Natural killer cell (primary cell): ENCODE measurements around the gene MCF2L. TPM values are rescaled to one million over a fixed set of nuclear protein-coding genes. Genes with fewer than 3 reads are reported as not detected.

ENCODE experiments used
- ATAC-seq, 3 donors: fragments of 150-1000 bp in 2 of 3; fragments of 200-7000 bp in 1 of 3; cut with Tn5 transposase; 1 replicate in 1 of 3; 2 replicates in 2 of 3; pipeline ENCODE4 v1.10.0; 2021; ENCODE audit warnings: mild to moderate bottlenecking in 2 of 3, moderate library complexity in 2 of 3
- DNase-seq, 2 donors: peaks; one replicate each; pipeline versions ENCODE4 v3.0.0 to v3.0.0-alpha.2; 2013 to 2021; ENCODE audit warnings: mixed read lengths in 1 of 2
- H3K27ac ChIP-seq: one replicate; pipeline ENCODE4 v1.5.1; 2013; ENCODE audit warnings: mild to moderate bottlenecking, low read length
- H3K27me3 ChIP-seq: one replicate; pipeline ENCODE4 v1.6.1; 2013; ENCODE audit warnings: low read length; ENCODE audit not compliant: control insufficient read depth, insufficient read depth
- H3K36me3 ChIP-seq: one replicate; pipeline ENCODE4 v1.6.1; 2013; ENCODE audit warnings: low read length; ENCODE audit not compliant: control insufficient read depth, insufficient read depth
- H3K4me1 ChIP-seq: one replicate; pipeline ENCODE4 v1.6.1; 2013; ENCODE audit warnings: low read length; ENCODE audit not compliant: control insufficient read depth, insufficient read depth
- H3K4me3 ChIP-seq: one replicate; pipeline ENCODE4 v1.5.1; 2013; ENCODE audit warnings: low read length
- H3K9me3 ChIP-seq: one replicate; pipeline ENCODE4 v1.6.1; 2013; ENCODE audit warnings: low read length; ENCODE audit not compliant: control insufficient read depth, insufficient read depth
- H3K27ac Mint-ChIP-seq, 2 donors: one replicate each; pipeline ENCODE4 v1.8.0; 2022; ENCODE audit warnings: mild to moderate bottlenecking in 2 of 2, mixed read lengths in 2 of 2, moderate library complexity in 1 of 2
- H3K27me3 Mint-ChIP-seq, 2 donors: one replicate each; pipeline ENCODE4 v1.8.0; 2022; ENCODE audit warnings: low read depth in 2 of 2, mixed read lengths in 2 of 2
- H3K36me3 Mint-ChIP-seq: one replicate; pipeline ENCODE4 v1.8.0; 2022; ENCODE audit warnings: mixed read lengths
- H3K4me1 Mint-ChIP-seq, 2 donors: one replicate each; pipeline ENCODE4 v1.8.0; 2022; ENCODE audit warnings: mixed read lengths in 2 of 2
- H3K4me3 Mint-ChIP-seq: one replicate; pipeline ENCODE4 v1.8.0; 2022; ENCODE audit warnings: mild to moderate bottlenecking, moderate library complexity, mixed read lengths
- H3K9me3 Mint-ChIP-seq, 2 donors: one replicate each; pipeline ENCODE4 v1.8.0; 2022; ENCODE audit warnings: mixed read lengths in 2 of 2
- CTCF ChIP-seq: fragments of 200-600 bp; IDR thresholded peaks from one replicate; pipeline ENCODE4 v1.8.0; 2022; ENCODE audit warnings: antibody characterized with exemption
- WGBS: methylation state at CpG from one replicate; pipeline ENCODE4 v1.1.7; 2013; ENCODE audit warnings: missing lambda C conversion rate; ENCODE audit not compliant: insufficient coverage; 5-methylcytosine and 5-hydroxymethylcytosine counted together
- intact Hi-C: fragments of 100-400 bp; cut with micrococcal nuclease; formaldehyde crosslinking; loops from one replicate; pipeline ENCODE4 v1.14.2; 2022
- total RNA-seq, 4 donors: library from RNA; stranded (reverse); fragments of 120-200 nt in 1 of 4; gene quantifications; one replicate each; pipeline versions ENCODE4 v1.2.3 to v1.2.4, GENCODE V29; 2013 to 2022

MCF2L gene
- total RNA-seq, 3 donors from 2014 or later (not counting 1 experiment from before 2014, with no cell fraction given) = 1.7 to 3.0 (median 3.0) TPM

- no peaks in the 10 kb centered on the region for H3K9me3 Mint-ChIP-seq
- intact Hi-C loops = no loop called here
- Histone ChIP-seq H3K27ac (no peak overlapping the region), H3K4me1 (no peaks in the 10 kb centered on the region), H3K36me3 (no peaks in the 10 kb centered on the region), H3K27me3 (no peaks in the 10 kb centered on the region), H3K9me3 (no peaks in the 10 kb centered on the region), H3K4me3 (no peak overlapping the region)
- no peaks in the 10 kb centered on the region for H3K4me1 Mint-ChIP-seq
- WGBS = 79% methylated on average over 13 of the region's 13 CpGs
- no peak for ATAC-seq
- no peaks in the 10 kb centered on the region for H3K36me3 Mint-ChIP-seq
- H3K27me3 Mint-ChIP-seq = peaks cover 8 to 22% of the 10 kb centered on the region in 2 donors
- no peak overlapping the region for H3K4me3 Mint-ChIP-seq
- no peak for DNase-seq
- no peak for TF ChIP-seq CTCF
- H3K27ac Mint-ChIP-seq = no peak overlapping the region
Measured at GRCh38 chr13:112954488-112955270, 14.3 kb upstream of the MCF2L start.

DNA sequence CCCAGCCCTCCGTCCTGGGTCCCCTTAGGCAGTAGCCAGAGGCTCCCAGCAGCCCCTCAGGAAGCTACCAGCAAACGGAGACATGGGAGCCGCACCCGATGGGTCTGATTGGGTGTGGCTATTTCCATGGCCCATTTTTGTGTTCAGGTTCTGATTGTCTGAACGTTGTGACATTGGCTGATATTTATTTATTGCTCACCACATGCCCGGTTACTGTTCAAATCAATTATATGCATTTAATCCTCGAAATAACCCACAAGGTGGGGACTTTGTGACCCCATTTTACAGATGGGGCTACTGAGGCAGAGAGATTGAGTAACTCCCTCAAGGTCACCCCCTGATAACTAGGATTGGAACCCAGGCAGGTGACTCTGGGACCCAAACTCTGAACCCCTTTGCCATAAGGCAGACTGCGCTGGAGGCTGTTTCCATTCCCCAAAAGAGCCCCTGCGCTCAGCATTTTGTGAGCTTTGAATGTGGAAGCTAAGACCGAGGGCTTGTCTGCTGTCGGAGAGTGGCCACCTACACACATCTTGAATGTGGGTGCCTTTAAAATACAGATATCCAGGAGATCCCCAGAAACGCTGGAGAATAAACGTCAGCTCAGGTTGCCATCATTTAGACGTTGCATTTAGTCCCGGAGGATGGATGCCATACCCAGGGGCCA is 13.6 kb upstream of the MCF2L start:
- Mint-ChIP-seq H3K27me3 (peaks cover 8 to 15% of the 10 kb centered on the region in 2 donors), H3K36me3 (no peaks in the 10 kb centered on the region), H3K9me3 (no peaks in the 10 kb centered on the region), H3K4me3 (no peak overlapping the region), H3K4me1 (no peaks in the 10 kb centered on the region), H3K27ac (no peak overlapping the region)
- no peaks in the 10 kb centered on the region for H3K9me3 ChIP-seq
- no peak overlapping the region for H3K27ac ChIP-seq
- intact Hi-C loops = no loop called here
- no peak for DNase-seq
- 89% methylated on average over 15 of the region's 15 CpGs for WGBS
- no peak for ATAC-seq
- TF ChIP-seq CTCF = no peak
- H3K27me3 ChIP-seq = no peaks in the 10 kb centered on the region
- no peaks in the 10 kb centered on the region for H3K36me3 ChIP-seq
- no peaks in the 10 kb centered on the region for H3K4me1 ChIP-seq
- H3K4me3 ChIP-seq = no peak overlapping the region

DNA sequence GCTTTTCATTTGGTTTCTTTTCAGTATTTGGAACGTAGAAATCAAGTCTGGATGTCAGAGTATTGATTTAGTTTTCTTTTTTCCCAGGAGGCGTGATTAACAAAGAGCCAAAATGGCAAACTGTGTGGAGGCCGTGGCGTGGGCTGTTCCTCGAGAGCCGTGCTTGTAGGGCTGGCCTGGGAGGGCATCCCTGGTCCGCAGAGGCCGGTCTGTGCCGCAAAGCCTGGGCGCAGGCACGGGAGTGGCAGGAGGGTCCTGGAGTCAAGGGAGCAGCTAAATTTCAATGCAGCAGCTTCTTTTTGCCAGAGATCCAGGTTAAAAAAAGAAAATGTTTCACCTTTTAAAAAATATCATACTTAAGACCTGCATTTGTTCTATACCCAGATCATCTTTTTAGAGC is 13.1 kb upstream of the MCF2L start:
- Histone ChIP-seq H3K27ac (no peak overlapping the region), H3K27me3 (no peaks in the 10 kb centered on the region), H3K9me3 (no peaks in the 10 kb centered on the region), H3K4me1 (no peaks in the 10 kb centered on the region), H3K36me3 (no peaks in the 10 kb centered on the region), H3K4me3 (no peak overlapping the region)
- WGBS = 93% methylated on average over 11 of the region's 11 CpGs
- DNase-seq = no peak
- Mint-ChIP-seq H3K4me1 (no peaks in the 10 kb centered on the region), H3K27ac (no peak overlapping the region), H3K9me3 (no peaks in the 10 kb centered on the region), H3K27me3 (peaks cover 4 to 10% of the 10 kb centered on the region in 2 donors), H3K4me3 (no peak overlapping the region), H3K36me3 (no peaks in the 10 kb centered on the region)
- intact Hi-C loops = no loop called here
- no peak for ATAC-seq
- TF ChIP-seq CTCF = no peak
